Measurements from ENCODE around the gene RAVER1. TPM values are rescaled to one million over a fixed set of nuclear protein-coding genes. Genes with fewer than 3 reads are reported as not detected.

Gene RAVER1
- total and polyA plus RNA-seq, 2 donors (not counting 3 experiments of a cell fraction or from before 2014, with no cell fraction given) = 5.2 to 47.6 TPM

DNA sequence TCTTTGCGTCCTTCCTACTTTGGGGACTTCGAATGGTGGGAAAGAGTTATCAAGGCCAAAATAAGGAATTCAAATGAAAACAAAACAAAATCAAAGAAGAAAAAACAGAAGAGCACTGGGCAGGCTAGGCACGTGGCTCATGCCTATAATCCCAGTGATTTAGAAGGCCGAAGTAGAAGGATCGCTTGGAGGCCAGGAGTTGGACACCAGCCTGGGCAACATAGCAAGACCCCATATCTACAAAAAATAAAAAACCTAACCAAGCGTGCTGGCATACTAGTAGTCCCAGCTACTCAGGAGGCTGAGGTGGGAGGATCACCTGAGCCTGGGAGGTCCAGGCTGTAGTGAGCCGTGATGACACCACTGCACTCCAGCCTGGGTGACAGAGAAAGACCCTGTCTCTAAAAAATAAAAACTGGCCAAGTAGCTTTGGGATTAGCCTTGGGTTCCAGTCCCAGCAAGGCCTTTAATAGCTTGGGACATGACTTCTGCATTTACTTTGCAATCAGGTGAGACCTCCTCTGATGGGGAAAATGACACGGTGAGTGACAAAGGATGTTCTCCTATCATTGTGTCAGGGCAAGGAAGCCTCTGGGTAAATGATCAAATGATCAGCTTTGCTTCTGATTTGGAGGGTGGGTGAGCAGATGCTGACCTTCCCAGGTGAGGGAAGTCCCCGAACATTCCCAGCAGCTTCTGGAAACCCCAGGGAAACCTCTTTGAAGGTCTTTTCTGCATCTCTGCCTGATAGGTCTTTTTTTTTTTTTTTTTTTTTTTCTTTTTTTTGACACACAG is 55.3 kb downstream of the RAVER1 start:
- CTCF ChIA-PET = interaction anchor here (0.7 to 3.7 kb wide), 3 partner anchors 9 to 97 kb away, joined by 3 to 14 read pairs (median 12); no protein-coding TSS in a partner anchor
- no peak overlapping the region for H3K27ac ChIP-seq (ENCODE audit: insufficient read depth, low read depth, low read length)
- FAIRE-seq = no peak
- no TSS peak for BruUV-seq (replicated peaks)
- H2AFZ ChIP-seq (ENCODE audit: low read depth, low read length) = no peak overlapping the region
- H3K27me3 ChIP-seq (ENCODE audit: control insufficient read depth in 2 of 2, insufficient read depth in 2 of 2, low read length in 2 of 2) = no peaks in the 10 kb centered on the region
- POLR2A ChIA-PET = interaction anchor here (1.1 kb wide), 1 partner anchor 9 kb away, joined by 13 read pairs; no protein-coding TSS in a partner anchor
- no peaks in the 10 kb centered on the region for H4K20me1 ChIP-seq (replicated peaks; ENCODE audit: control insufficient read depth, extremely low read depth, insufficient read depth, low read length)
- H3K4me2 ChIP-seq (ENCODE audit: insufficient read depth, low read length) = no peak overlapping the region
- dilution Hi-C loops (cut with MboI; ENCODE audit: extremely low pct_ligation_motif_present, low sequenced_read_pairs) = no loop called here
- DNase-seq (ENCODE audit: low read depth, low spot score) = no peak
- H3K79me2 ChIP-seq (ENCODE audit: control insufficient read depth, insufficient read depth, low read length) = no peaks in the 10 kb centered on the region
- no peaks in the 10 kb centered on the region for H3K36me3 ChIP-seq (ENCODE audit: control insufficient read depth in 2 of 2, extremely low read depth in 1 of 2, insufficient read depth in 2 of 2, low read length in 2 of 2)
- intact Hi-C loops (cut with micrococcal nuclease) = no loop called here
- H3K9me3 ChIP-seq (replicated peaks; ENCODE audit: control insufficient read depth, insufficient read depth, low read length) = no peaks in the 10 kb centered on the region
- H3K9ac ChIP-seq (replicated peaks; ENCODE audit: extremely low read depth, insufficient read depth, low read length) = no peak overlapping the region
- H3K4me3 ChIP-seq (replicated peaks in 1 of 3; ENCODE audit: insufficient read depth in 1 of 3, low read depth in 1 of 3, low read length in 3 of 3) = no peak overlapping the region
- TF ChIP-seq POLR2A (IDR thresholded peaks at IDR 0.05; ENCODE audit: low read depth, low read length) (no peak), GATA2 (IDR thresholded peaks at IDR 0.05; ENCODE audit: insufficient read depth, insufficient read length, low read depth, low read length) (no peak), JUN (IDR thresholded peaks at IDR 0.05; ENCODE audit: borderline replicate concordance, insufficient read depth, insufficient read length, low read depth) (no peak), POLR2AphosphoS5 (IDR thresholded peaks at IDR 0.05; ENCODE audit: insufficient read depth, low read depth, low read length) (no peak), FOS (IDR thresholded peaks at IDR 0.05; ENCODE audit: borderline replicate concordance, insufficient read depth, low read length) (no peak), MYC (IDR thresholded peaks at IDR 0.05; ENCODE audit: low read depth, low read length) (no peak), EZH2 (IDR thresholded peaks at IDR 0.05; ENCODE audit: borderline replicate concordance, low read depth, low read length, severe bottlenecking) (no peak)
- TF ChIP-seq, protein P1, sequence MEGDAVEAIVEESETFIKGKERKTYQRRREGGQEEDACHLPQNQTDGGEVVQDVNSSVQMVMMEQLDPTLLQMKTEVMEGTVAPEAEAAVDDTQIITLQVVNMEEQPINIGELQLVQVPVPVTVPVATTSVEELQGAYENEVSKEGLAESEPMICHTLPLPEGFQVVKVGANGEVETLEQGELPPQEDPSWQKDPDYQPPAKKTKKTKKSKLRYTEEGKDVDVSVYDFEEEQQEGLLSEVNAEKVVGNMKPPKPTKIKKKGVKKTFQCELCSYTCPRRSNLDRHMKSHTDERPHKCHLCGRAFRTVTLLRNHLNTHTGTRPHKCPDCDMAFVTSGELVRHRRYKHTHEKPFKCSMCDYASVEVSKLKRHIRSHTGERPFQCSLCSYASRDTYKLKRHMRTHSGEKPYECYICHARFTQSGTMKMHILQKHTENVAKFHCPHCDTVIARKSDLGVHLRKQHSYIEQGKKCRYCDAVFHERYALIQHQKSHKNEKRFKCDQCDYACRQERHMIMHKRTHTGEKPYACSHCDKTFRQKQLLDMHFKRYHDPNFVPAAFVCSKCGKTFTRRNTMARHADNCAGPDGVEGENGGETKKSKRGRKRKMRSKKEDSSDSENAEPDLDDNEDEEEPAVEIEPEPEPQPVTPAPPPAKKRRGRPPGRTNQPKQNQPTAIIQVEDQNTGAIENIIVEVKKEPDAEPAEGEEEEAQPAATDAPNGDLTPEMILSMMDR (IDR thresholded peaks at IDR 0.05; ENCODE audit: extremely low read depth in 1 of 2, insufficient read depth in 1 of 2, low read depth in 1 of 2, low read length in 2 of 2) = no peak
- TF ChIP-seq, protein P2, sequence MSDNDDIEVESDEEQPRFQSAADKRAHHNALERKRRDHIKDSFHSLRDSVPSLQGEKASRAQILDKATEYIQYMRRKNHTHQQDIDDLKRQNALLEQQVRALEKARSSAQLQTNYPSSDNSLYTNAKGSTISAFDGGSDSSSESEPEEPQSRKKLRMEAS (IDR thresholded peaks at IDR 0.05; ENCODE audit: insufficient read depth, insufficient read length) = no peak
- no peaks in the 10 kb centered on the region for H3K9me1 ChIP-seq (replicated peaks; ENCODE audit: control insufficient read depth, extremely low read depth, insufficient read depth, low read length)
- H3K4me1 ChIP-seq (ENCODE audit: control insufficient read depth, extremely low read depth, insufficient read depth, low read length) = no peaks in the 10 kb centered on the region

Measured in endothelial cell of umbilical vein (primary cell).